NB4 (cell line): ENCODE data around the gene AADAT.

Source experiments
- DNase-seq: peaks from one replicate; pipeline ENCODE4 v3.0.0; 2010; ENCODE audit warnings: low read depth
- H3K4me3 ChIP-seq: one replicate; pipeline ENCODE4 v1.5.1; 2011; ENCODE audit warnings: mild to moderate bottlenecking, low read depth, low read length, moderate library complexity
- CTCF ChIP-seq: IDR thresholded peaks from one replicate; pipeline ENCODE4 v1.5.1; 2012; ENCODE audit warnings: low read depth, low read length
- MAX ChIP-seq: IDR thresholded peaks from 2 replicates; pipeline ENCODE4 v1.6.1; 2011; ENCODE audit warnings: low read depth, low read length
- MYC ChIP-seq: IDR thresholded peaks from 2 replicates; pipeline ENCODE4 v1.6.1; 2011; ENCODE audit warnings: low read depth, low read length
- POLR2A ChIP-seq: IDR thresholded peaks from 2 replicates; pipeline ENCODE4 v1.6.1; 2011; ENCODE audit warnings: mild to moderate bottlenecking; ENCODE audit not compliant: insufficient read length; ENCODE audit errors: extremely low read depth

Gene AADAT

DNA sequence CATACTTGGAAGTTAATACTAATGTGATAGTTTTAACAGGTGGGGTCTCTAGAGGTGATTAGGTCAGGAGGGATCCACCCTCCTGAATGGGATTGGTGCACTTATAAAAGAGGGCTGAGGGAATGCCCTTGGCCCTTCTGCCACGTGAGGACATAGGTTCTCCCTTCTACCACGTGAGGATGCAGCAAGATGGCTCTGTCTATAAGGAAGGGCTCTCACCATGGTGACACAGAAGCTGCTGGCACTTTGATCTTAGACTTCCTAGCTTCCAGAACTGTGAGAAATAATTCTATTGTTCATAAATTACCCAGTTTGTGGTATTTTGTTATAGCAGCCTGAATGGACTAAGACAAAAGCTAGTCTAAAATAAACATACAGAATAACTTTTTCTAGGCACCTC lies 1.0 kb downstream of the AADAT start:
- no peak overlapping the region for H3K4me3 ChIP-seq
- TF ChIP-seq MAX (no peak), CTCF (no peak), POLR2A (no peak), MYC (no peak)
- no peak for DNase-seq

DNA sequence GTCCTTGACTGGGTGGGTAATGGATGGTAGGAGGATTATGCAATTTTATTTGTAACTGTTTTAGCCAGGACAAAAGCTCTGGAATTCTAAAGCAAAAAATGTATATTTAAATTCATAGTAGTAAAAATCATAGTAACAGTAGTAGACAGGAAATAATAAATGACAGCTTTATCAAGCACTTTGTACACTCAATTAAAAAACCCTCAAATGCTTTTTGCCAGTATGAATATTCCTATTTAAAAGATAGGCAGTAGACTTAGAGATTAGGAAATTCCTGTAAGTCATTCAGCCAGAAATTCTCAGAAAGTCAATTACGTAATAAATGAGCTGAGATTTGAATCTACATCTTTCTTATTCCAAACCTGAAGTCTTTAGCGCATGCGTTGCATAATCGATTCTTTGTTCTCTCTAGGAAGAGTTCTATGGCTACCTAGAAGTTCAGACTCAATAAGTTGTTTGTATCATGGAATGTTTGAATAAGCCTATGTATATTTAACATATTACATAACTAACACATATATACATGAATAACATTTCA lies 2.5 kb downstream of the AADAT start:
- H3K4me3 ChIP-seq, result no peak overlapping the region
- no peak for DNase-seq
- TF ChIP-seq CTCF (no peak), POLR2A (no peak), MYC (no peak), MAX (no peak)

GRCh38 chr4:170083541-170083940 lies 6.2 kb downstream of the AADAT start:
- DNase-seq, result peak; percentile 19
- TF ChIP-seq MYC (no peak), MAX (no peak), CTCF (no peak), POLR2A (no peak)
- H3K4me3 ChIP-seq, result no peak overlapping the region

GRCh38 chr4:170080496-170080895 lies 9.3 kb downstream of the AADAT start:
- no peak for TF ChIP-seq MAX
- TF ChIP-seq MYC, result no peak
- no peak for TF ChIP-seq CTCF
- no peak for TF ChIP-seq POLR2A
- no peak for DNase-seq
- H3K4me3 ChIP-seq, result no peak overlapping the region

DNA sequence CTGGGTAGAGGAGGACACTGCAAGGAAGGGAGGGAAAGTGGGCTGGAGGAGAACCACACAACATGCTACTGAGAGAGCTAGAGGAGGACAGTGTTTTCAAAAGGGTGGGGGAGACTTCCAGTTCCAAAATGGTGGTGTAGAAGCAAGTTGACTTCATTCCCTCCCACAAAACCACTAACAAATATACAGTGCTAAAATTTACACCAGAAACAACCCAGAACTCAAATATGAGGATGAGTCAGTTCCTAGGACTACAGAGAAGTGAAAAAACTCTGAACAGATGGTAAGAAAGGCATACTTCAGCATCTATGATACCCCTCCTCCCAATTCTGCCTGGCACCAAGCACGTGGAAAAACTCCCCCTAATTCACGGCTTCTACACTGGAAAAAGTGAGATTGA lies 9.8 kb downstream of the AADAT start:
- H3K4me3 ChIP-seq, result no peak overlapping the region
- TF ChIP-seq CTCF (no peak), MAX (no peak)
- no peak for DNase-seq

GRCh38 chr4:170071196-170071595 lies 18.6 kb downstream of the AADAT start:
- TF ChIP-seq MAX, result no peak
- no peak for TF ChIP-seq CTCF
- TF ChIP-seq POLR2A, result no peak
- TF ChIP-seq MYC, result no peak
- no peak overlapping the region for H3K4me3 ChIP-seq
- DNase-seq, result no peak
